Transverse colon (tissue), 3 donors: Measurements from ENCODE around the gene CYP2C19.

ENCODE experiments used
- CTCF ChIP-seq, 5 experiments: fragments of 200-600 bp in 3 of 5; fragments of 450-650 bp in 2 of 5; sonication (generic) in 3 of 5; IDR thresholded peaks; 1 replicate in 2 of 5; 2 replicates in 3 of 5; pipeline ENCODE4 v1.5.1; 2016 to 2017; ENCODE audit warnings: antibody characterized with exemption in 5 of 5, inconsistent platforms in 3 of 5, mild to moderate bottlenecking in 2 of 5, moderate library complexity in 1 of 5
- POLR2A ChIP-seq: fragments of 450-650 bp; IDR thresholded peaks from one replicate; pipeline ENCODE4 v1.6.1; 2016; ENCODE audit warnings: antibody characterized with exemption, mild to moderate bottlenecking, moderate library complexity

GRCh38 chr10:94784256-94784655, 21.8 kb downstream of the CYP2C19 start:
- TF ChIP-seq CTCF (IDR thresholded peaks at IDR 0.05) (no peak), POLR2A (no peak)
